KMS-11 (cell line): ENCODE data around the gene CES3.

Source experiments
- H2AFZ ChIP-seq: fragments of 200-600 bp; sonication (generic); 2 replicates; pipeline ENCODE4 v1.6.1; 2016; ENCODE audit warnings: antibody characterized with exemption, mixed run types, low read depth
- H3K27ac ChIP-seq: fragments of 200-600 bp; sonication (generic); 2 replicates; pipeline ENCODE4 v1.6.1; 2016; ENCODE audit warnings: mild to moderate bottlenecking, mixed run types
- H3K27me3 ChIP-seq: fragments of 200-600 bp; sonication (generic); 2 replicates; pipeline ENCODE4 v1.6.1; 2017; ENCODE audit warnings: mild to moderate bottlenecking, low read depth, mixed run types, moderate library complexity; ENCODE audit not compliant: insufficient read depth
- H3K36me3 ChIP-seq: fragments of 200-600 bp; sonication (generic); 2 replicates; pipeline ENCODE4 v1.6.1; 2017; ENCODE audit warnings: mild to moderate bottlenecking, mixed run types; ENCODE audit not compliant: insufficient read depth
- H3K4me1 ChIP-seq: fragments of 200-600 bp; sonication (generic); 2 replicates; pipeline ENCODE4 v1.6.1; 2016; ENCODE audit warnings: mild to moderate bottlenecking, low read depth, mixed run types; ENCODE audit not compliant: poor library complexity, severe bottlenecking
- H3K4me2 ChIP-seq: fragments of 200-600 bp; sonication (generic); 2 replicates; pipeline ENCODE4 v1.7.0; 2016; ENCODE audit warnings: mild to moderate bottlenecking, mixed run types
- H3K4me3 ChIP-seq: fragments of 200-600 bp; sonication (generic); IDR thresholded peaks from 2 replicates; pipeline ENCODE4 v1.6.1; 2017; ENCODE audit warnings: low read depth, low read length, mixed read lengths; ENCODE audit not compliant: insufficient read depth
- H3K79me2 ChIP-seq: fragments of 200-600 bp; sonication (generic); 2 replicates; pipeline ENCODE4 v1.6.1; 2016; ENCODE audit warnings: low read depth, mixed run types; ENCODE audit not compliant: insufficient read depth
- H3K9ac ChIP-seq: fragments of 200-600 bp; sonication (generic); 2 replicates; pipeline ENCODE4 v1.6.1; 2016; ENCODE audit warnings: mild to moderate bottlenecking, mixed run types
- H4K20me1 ChIP-seq: fragments of 200-600 bp; sonication (generic); 2 replicates; pipeline ENCODE4 v1.6.1; 2016; ENCODE audit warnings: mild to moderate bottlenecking, mixed run types; ENCODE audit not compliant: insufficient read depth
- CTCF ChIP-seq: fragments of 200-600 bp; sonication (generic); conservative IDR thresholded peaks from 2 replicates; pipeline ENCODE4 v1.6.1; 2017; ENCODE audit warnings: low read depth, mild to moderate bottlenecking, antibody characterized with exemption, low read length, moderate library complexity, mixed read lengths

The CES3 gene

GRCh38 chr16:66960270-66960669 is 796 bp upstream of the CES3 start:
- peaks cover 3% of the 10 kb centered on the region for H3K4me1 ChIP-seq
- no peak overlapping the region for H3K9ac ChIP-seq
- no peak overlapping the region for H3K4me3 ChIP-seq
- no peaks in the 10 kb centered on the region for H3K27me3 ChIP-seq
- H3K36me3 ChIP-seq, result no peaks in the 10 kb centered on the region
- no peak overlapping the region for H3K4me2 ChIP-seq
- no peaks in the 10 kb centered on the region for H3K79me2 ChIP-seq
- no peak overlapping the region for H3K27ac ChIP-seq
- H2AFZ ChIP-seq, result no peak overlapping the region
- no peaks in the 10 kb centered on the region for H4K20me1 ChIP-seq
- no peak for TF ChIP-seq CTCF

- no peaks in the 10 kb centered on the region for H3K27me3 ChIP-seq
- H3K4me3 ChIP-seq, result no peak overlapping the region
- TF ChIP-seq CTCF, result no peak
- H3K27ac ChIP-seq, result no peak overlapping the region
- H3K79me2 ChIP-seq, result no peaks in the 10 kb centered on the region
- no peak overlapping the region for H2AFZ ChIP-seq
- peaks cover 3% of the 10 kb centered on the region for H3K4me1 ChIP-seq
- no peaks in the 10 kb centered on the region for H3K36me3 ChIP-seq
- H3K4me2 ChIP-seq, result no peak overlapping the region
- no peaks in the 10 kb centered on the region for H4K20me1 ChIP-seq
- H3K9ac ChIP-seq, result no peak overlapping the region
These were observed 848 bp downstream of the CES3 start for GRCh38 chr16:66961914-66962313.

GRCh38 chr16:66964049-66964448 is 3.0 kb downstream of the CES3 start:
- TF ChIP-seq CTCF, result no peak
- H2AFZ ChIP-seq, result no peak overlapping the region
- H3K27ac ChIP-seq, result no peak overlapping the region
- no peak overlapping the region for H3K4me2 ChIP-seq
- H4K20me1 ChIP-seq, result no peaks in the 10 kb centered on the region
- no peaks in the 10 kb centered on the region for H3K36me3 ChIP-seq
- peaks cover 3% of the 10 kb centered on the region for H3K4me1 ChIP-seq
- H3K79me2 ChIP-seq, result no peaks in the 10 kb centered on the region
- H3K27me3 ChIP-seq, result no peaks in the 10 kb centered on the region
- no peak overlapping the region for H3K9ac ChIP-seq
- no peak overlapping the region for H3K4me3 ChIP-seq

- no peak overlapping the region for H3K4me3 ChIP-seq
- TF ChIP-seq CTCF, result no peak
These were observed 7.8 kb downstream of the CES3 start for GRCh38 chr16:66968847-66969246.

More at GRCh38 chr16:66968847-66969246, 7.8 kb downstream of the CES3 start:
- no peaks in the 10 kb centered on the region for H3K36me3 ChIP-seq
- no peaks in the 10 kb centered on the region for H3K4me1 ChIP-seq
- H3K27me3 ChIP-seq, result 0 out of 2 replicates have a peak, but pooled peaks cover 2% of the 10 kb centered on the region
- no peaks in the 10 kb centered on the region for H3K79me2 ChIP-seq
- H3K27ac ChIP-seq, result no peak overlapping the region
- H3K4me2 ChIP-seq, result no peak overlapping the region
- H4K20me1 ChIP-seq, result no peaks in the 10 kb centered on the region
- no peak overlapping the region for H3K9ac ChIP-seq
- no peak overlapping the region for H2AFZ ChIP-seq
